ENCODE results near the gene NLRC3.

The NLRC3 gene

GRCh38 chr16:3602320-3602653, 25.1 kb upstream of the NLRC3 start:
- DNase-seq (ENCODE audit: low spot score in 2 of 2) (no peak), ATAC-seq (no peak)
- Mint-ChIP-seq H3K9me3 (no peaks in the 10 kb centered on the region), H3K36me3 (peaks cover 47% of the 10 kb centered on the region), H3K4me1 (peaks cover 7% of the 10 kb centered on the region), H3K27ac (no peak overlapping the region), H3K4me3 (no peak overlapping the region)

DNA sequence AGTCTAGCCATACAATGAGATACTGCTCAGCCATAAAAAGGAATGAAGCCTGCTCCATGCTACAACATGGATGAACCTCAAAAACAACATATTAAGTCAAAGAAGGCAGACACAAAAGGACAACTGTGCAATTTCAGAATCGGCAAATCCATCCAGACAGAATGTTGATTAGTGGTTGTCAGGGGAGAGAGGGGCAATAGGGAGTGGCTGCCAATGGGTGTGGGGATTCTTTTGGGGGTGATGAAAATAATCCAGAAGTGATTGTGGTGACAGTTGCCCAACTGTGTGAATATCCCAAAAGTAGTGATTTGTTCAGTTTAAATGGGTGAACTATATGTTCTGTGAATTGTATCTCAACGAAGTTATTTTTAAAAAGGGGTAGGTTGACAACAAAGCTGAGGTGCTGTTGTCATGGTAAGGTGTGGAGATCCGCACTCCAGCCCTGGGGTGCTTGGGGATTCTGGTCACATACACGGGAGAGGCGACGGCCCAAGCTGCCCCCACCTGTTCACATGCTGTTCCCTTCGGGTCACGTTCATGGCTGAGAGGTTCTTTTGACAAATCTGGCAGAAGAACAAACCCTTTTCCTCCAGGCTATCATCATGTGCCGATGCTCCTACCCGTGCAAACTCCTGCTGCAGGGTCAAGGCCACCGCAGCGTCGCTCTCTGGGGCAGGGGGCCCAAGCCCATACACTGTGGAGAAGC, 24.6 kb upstream of the NLRC3 start:
- DNase-seq (ENCODE audit: low spot score in 2 of 2): no peak
- ATAC-seq: no peak
- H3K4me3 Mint-ChIP-seq: no peak overlapping the region
- H3K27ac Mint-ChIP-seq: no peak overlapping the region
- H3K36me3 Mint-ChIP-seq: peaks cover 47% of the 10 kb centered on the region
- H3K4me1 Mint-ChIP-seq: peaks cover 9% of the 10 kb centered on the region
- H3K9me3 Mint-ChIP-seq: no peaks in the 10 kb centered on the region

DNA sequence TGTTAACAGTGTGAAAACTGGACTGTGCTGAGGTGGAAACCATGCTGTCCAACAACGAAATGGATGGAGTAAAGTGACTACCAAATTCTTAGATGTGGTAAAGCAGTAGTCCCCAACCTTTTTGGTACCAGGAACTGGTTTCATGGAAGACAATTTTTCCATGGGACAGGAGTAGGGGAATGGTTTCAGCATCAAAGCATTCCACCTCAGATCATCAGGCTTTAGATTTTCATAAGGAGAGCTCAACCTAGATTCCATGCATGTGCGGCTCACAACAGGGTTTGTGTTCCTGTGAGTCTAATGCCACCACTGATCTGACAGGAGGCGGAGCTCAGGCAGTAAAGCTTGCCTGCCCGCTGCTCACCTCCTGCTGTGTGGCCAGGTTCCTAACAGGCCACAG, 22.7 kb upstream of the NLRC3 start:
- no peak for DNase-seq (ENCODE audit: low spot score in 2 of 2)
- Mint-ChIP-seq H3K4me3 (no peak overlapping the region), H3K36me3 (peaks cover 34% of the 10 kb centered on the region), H3K4me1 (peaks cover 15% of the 10 kb centered on the region), H3K9me3 (no peaks in the 10 kb centered on the region), H3K27ac (no peak overlapping the region)
- no peak for ATAC-seq

- no peak overlapping the region for H3K27ac Mint-ChIP-seq
- H3K4me1 Mint-ChIP-seq: peaks cover 15% of the 10 kb centered on the region
- DNase-seq (ENCODE audit: low spot score in 2 of 2) (no peak), ATAC-seq (no peak)
- H3K9me3 Mint-ChIP-seq: no peaks in the 10 kb centered on the region
- peaks cover 26% of the 10 kb centered on the region for H3K36me3 Mint-ChIP-seq
- no peak overlapping the region for H3K4me3 Mint-ChIP-seq
These were observed 21.9 kb upstream of the NLRC3 start for GRCh38 chr16:3599121-3599520.

GRCh38 chr16:3598236-3598635, 21.0 kb upstream of the NLRC3 start:
- no peaks in the 10 kb centered on the region for H3K9me3 Mint-ChIP-seq
- peak overlapping the region; percentile 54 for H3K27ac Mint-ChIP-seq
- peaks cover 15% of the 10 kb centered on the region for H3K4me1 Mint-ChIP-seq
- no peak for DNase-seq (ENCODE audit: low spot score in 2 of 2)
- H3K36me3 Mint-ChIP-seq: peaks cover 22% of the 10 kb centered on the region
- H3K4me3 Mint-ChIP-seq: no peak overlapping the region
- no peak for ATAC-seq

DNA sequence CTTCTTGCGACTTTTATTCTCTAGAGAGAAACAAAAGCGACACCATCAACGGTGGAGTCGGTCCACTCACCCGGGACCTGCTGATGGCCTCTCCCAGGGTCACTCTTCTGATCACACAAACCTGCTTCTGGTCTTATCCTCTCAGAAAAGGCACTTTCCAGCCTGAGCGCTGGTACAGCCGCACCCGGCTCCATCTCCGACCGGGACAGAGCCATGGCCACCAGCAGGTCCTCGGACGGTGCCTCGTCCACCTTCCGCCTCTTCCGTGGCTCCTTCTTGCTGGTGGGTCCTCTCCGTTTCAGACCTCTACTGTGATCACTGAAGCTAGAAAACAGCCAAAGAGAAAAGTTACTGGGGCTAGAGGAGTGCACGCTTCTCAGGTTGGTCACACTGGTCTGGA, 20.5 kb upstream of the NLRC3 start:
- DNase-seq (ENCODE audit: low spot score in 2 of 2) (no peak), ATAC-seq (no peak)
- Mint-ChIP-seq H3K27ac (peak overlapping the region; percentile 54), H3K4me1 (peaks cover 15% of the 10 kb centered on the region), H3K9me3 (no peaks in the 10 kb centered on the region), H3K4me3 (no peak overlapping the region), H3K36me3 (peaks cover 22% of the 10 kb centered on the region)

DNA sequence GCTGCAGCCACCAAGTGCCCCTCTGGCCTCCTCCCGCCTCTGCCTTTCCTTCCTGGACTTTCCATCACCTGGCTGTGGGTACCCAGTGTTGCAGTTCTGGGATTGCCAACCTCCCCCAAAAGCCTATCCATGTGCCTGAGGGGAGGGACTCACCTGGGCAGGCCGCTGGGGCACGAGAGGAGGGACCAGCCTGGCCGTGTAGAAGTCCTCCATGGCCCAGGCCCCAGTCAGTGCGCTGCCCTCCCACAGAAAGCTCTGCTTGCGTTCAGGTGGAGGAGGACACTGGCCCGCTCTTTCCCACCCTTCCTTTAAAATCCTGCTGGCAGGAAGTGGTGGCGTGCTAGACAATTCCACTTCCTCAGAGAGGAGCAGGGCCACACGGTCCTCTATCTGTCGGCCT, 20.0 kb upstream of the NLRC3 start:
- DNase-seq (ENCODE audit: low spot score in 2 of 2) (no peak), ATAC-seq (no peak)
- no peak overlapping the region for H3K4me3 Mint-ChIP-seq
- H3K9me3 Mint-ChIP-seq: no peaks in the 10 kb centered on the region
- H3K27ac Mint-ChIP-seq: no peak overlapping the region
- H3K4me1 Mint-ChIP-seq: peaks cover 15% of the 10 kb centered on the region
- H3K36me3 Mint-ChIP-seq: peaks cover 22% of the 10 kb centered on the region

GRCh38 chr16:3596101-3596861, 19.1 kb upstream of the NLRC3 start:
- H3K4me3 Mint-ChIP-seq: no peak overlapping the region
- H3K36me3 Mint-ChIP-seq: peaks cover 16% of the 10 kb centered on the region
- H3K27ac Mint-ChIP-seq: no peak overlapping the region
- no peak for DNase-seq (ENCODE audit: low spot score in 2 of 2)
- H3K4me1 Mint-ChIP-seq: peaks cover 15% of the 10 kb centered on the region
- no peaks in the 10 kb centered on the region for H3K9me3 Mint-ChIP-seq
- ATAC-seq: peak; percentile 12

DNA sequence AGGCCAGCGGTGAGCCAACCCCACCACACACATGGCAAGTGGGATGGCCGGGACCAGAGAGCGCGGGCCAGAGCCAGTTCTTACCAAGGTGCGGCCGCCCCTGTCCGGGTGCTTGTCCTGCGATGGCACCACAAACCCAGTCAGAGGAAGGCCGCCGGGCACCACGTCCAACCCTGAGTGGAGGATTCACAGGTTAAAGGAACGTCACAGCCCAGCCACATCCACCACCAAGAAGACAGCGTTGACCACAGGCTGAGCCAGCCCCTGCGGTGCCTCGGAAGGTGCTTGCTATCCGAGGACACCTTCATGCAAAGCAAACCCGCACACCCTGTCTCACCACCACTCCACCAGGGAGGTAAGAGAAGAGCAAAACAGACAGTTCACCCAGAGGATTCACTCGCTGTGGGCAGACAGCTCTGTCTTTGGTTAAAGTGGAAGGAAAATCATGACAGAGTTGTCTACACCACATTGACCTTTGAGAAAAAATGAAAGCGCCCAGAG, 18.4 kb upstream of the NLRC3 start:
- H3K4me1 Mint-ChIP-seq: peaks cover 20% of the 10 kb centered on the region
- ATAC-seq: peak; percentile 6
- H3K36me3 Mint-ChIP-seq: peaks cover 16% of the 10 kb centered on the region
- DNase-seq (ENCODE audit: low spot score in 2 of 2): no peak
- H3K27ac Mint-ChIP-seq: no peak overlapping the region
- no peak overlapping the region for H3K4me3 Mint-ChIP-seq
- no peaks in the 10 kb centered on the region for H3K9me3 Mint-ChIP-seq

DNA sequence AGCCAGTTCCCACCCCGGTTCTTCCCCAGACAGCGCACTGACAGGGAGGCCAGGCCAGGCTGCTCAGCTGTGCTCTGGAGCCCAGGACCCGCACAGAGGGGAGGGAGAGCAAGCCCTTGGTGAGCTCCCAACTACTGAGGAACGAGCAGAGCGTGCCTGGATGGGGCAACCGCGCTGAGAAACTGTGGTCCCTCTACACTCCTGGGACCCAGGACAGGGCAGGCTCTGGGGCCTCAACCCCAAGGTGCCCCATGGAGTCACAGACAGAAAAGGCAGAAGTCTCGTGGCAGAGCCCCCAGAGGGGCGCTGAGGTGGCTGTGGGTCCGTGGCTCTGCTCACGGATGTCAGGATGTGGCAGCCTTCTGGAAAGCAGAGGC, 17.9 kb upstream of the NLRC3 start:
- Mint-ChIP-seq H3K9me3 (no peaks in the 10 kb centered on the region), H3K36me3 (peaks cover 12% of the 10 kb centered on the region), H3K4me3 (no peak overlapping the region), H3K27ac (no peak overlapping the region), H3K4me1 (peaks cover 20% of the 10 kb centered on the region)
- no peak for DNase-seq (ENCODE audit: low spot score in 2 of 2)
- ATAC-seq: no peak

- no peak overlapping the region for H3K4me3 Mint-ChIP-seq
- H3K4me1 Mint-ChIP-seq: peaks cover 20% of the 10 kb centered on the region
- ATAC-seq: no peak
- no peak for DNase-seq (ENCODE audit: low spot score in 2 of 2)
- peaks cover 10% of the 10 kb centered on the region for H3K36me3 Mint-ChIP-seq
- H3K9me3 Mint-ChIP-seq: no peaks in the 10 kb centered on the region
- H3K27ac Mint-ChIP-seq: peak overlapping the region; percentile 11
These were observed 17.3 kb upstream of the NLRC3 start for GRCh38 chr16:3594316-3595109.

- H3K9me3 Mint-ChIP-seq: no peaks in the 10 kb centered on the region
- H3K36me3 Mint-ChIP-seq: peaks cover 10% of the 10 kb centered on the region
- H3K4me3 Mint-ChIP-seq: no peak overlapping the region
- ATAC-seq (no peak), DNase-seq (ENCODE audit: low spot score in 2 of 2) (no peak)
- peaks cover 16% of the 10 kb centered on the region for H3K4me1 Mint-ChIP-seq
- no peak overlapping the region for H3K27ac Mint-ChIP-seq
These were observed 15.4 kb upstream of the NLRC3 start for GRCh38 chr16:3592559-3592958.

GRCh38 chr16:3591991-3592390, 14.8 kb upstream of the NLRC3 start:
- peaks cover 11% of the 10 kb centered on the region for H3K4me1 Mint-ChIP-seq
- DNase-seq (ENCODE audit: low spot score in 2 of 2) (no peak), ATAC-seq (no peak)
- H3K4me3 Mint-ChIP-seq: no peak overlapping the region
- no peak overlapping the region for H3K27ac Mint-ChIP-seq
- peaks cover 10% of the 10 kb centered on the region for H3K36me3 Mint-ChIP-seq
- H3K9me3 Mint-ChIP-seq: no peaks in the 10 kb centered on the region

DNA sequence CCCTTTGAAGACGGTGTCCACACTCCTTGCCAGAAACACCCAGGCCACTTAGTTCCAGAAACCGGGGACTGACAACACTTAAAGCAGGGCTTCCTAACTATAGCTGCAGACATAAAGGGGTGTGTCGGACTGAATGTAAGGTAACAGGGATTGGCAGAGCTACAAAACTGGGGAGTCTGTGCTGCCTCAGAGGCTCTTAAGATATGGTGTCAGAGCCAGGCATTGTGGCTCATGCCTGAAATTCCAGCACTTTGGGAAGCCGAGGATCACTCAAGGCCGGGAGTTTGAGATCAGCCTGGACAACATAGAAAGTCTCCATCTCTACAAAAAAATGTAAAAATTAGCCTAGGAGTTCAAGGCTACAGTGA, 14.2 kb upstream of the NLRC3 start:
- ATAC-seq (no peak), DNase-seq (ENCODE audit: low spot score in 2 of 2) (no peak)
- Mint-ChIP-seq H3K4me3 (no peak overlapping the region), H3K9me3 (no peaks in the 10 kb centered on the region), H3K36me3 (peaks cover 14% of the 10 kb centered on the region), H3K27ac (no peak overlapping the region), H3K4me1 (peaks cover 11% of the 10 kb centered on the region)

GRCh38 chr16:3590736-3591435, 13.7 kb upstream of the NLRC3 start:
- Mint-ChIP-seq H3K4me1 (peaks cover 13% of the 10 kb centered on the region), H3K4me3 (no peak overlapping the region), H3K36me3 (peaks cover 14% of the 10 kb centered on the region), H3K9me3 (no peaks in the 10 kb centered on the region), H3K27ac (no peak overlapping the region)
- ATAC-seq (no peak), DNase-seq (ENCODE audit: low spot score in 2 of 2) (no peak)

All from stimulated activated effector memory CD8-positive, alpha-beta T cell treated with anti-CD3 and anti-CD28 coated beads, Interleukin-12 subunit alpha, Interleukin-12 subunit beta, amount 100 ng/mL, for 72 hours (primary cell).